Esophagus muscularis mucosa (tissue), 4 donors: Measurements from ENCODE around the gene ASCL2. TPM values are rescaled to one million over a fixed set of nuclear protein-coding genes. Genes with fewer than 3 reads are reported as not detected.

Experiments used
- DNase-seq: peaks from one replicate; pipeline ENCODE4 v3.0.0-alpha.2; 2017; ENCODE audit errors: extremely low spot score
- H3K27ac ChIP-seq, 4 donors: fragments of 200-600 bp; sonication (generic); replicated peaks in 1 of 4; 1 replicate in 3 of 4; 2 replicates in 1 of 4; pipeline ENCODE4 v1.5.1; 2016 to 2019; ENCODE audit warnings: mild to moderate bottlenecking in 1 of 4
- H3K27me3 ChIP-seq, 4 donors: fragments of 200-600 bp; sonication (generic); one replicate each; pipeline versions ENCODE4 v1.5.1 to v1.6.0; 2016 to 2019
- H3K36me3 ChIP-seq, 4 donors: fragments of 200-600 bp; sonication (generic); one replicate each; pipeline ENCODE4 v1.5.1; 2016 to 2019
- H3K4me1 ChIP-seq, 4 donors: fragments of 200-600 bp; sonication (generic); one replicate each; pipeline ENCODE4 v1.5.1; 2016 to 2019
- H3K4me3 ChIP-seq, 4 donors: fragments of 200-600 bp; sonication (generic); 1 replicate in 2 of 4; 2 replicates in 2 of 4; pipeline ENCODE4 v1.5.1; 2016 to 2019; ENCODE audit warnings: mild to moderate bottlenecking in 4 of 4, moderate library complexity in 1 of 4
- H3K9me3 ChIP-seq, 4 donors: fragments of 200-600 bp; sonication (generic); 1 replicate in 3 of 4; 2 replicates in 1 of 4; pipeline ENCODE4 v1.5.1; 2016 to 2019
- EP300 ChIP-seq: sonication (generic); formaldehyde crosslinking; IDR thresholded peaks from one replicate; pipeline ENCODE4 v1.6.1; 2017; ENCODE audit warnings: antibody characterized with exemption
- POLR2A ChIP-seq: fragments of 450-650 bp; IDR thresholded peaks from one replicate; pipeline ENCODE4 v1.6.1; 2017; ENCODE audit warnings: antibody characterized with exemption, moderate library complexity, mild to moderate bottlenecking, low read depth
- POLR2AphosphoS5 ChIP-seq, 2 donors: sonication (generic); formaldehyde crosslinking; IDR thresholded peaks; one replicate each; pipeline ENCODE4 v1.6.1; 2017; ENCODE audit warnings: antibody characterized with exemption in 2 of 2
- WGBS: methylation state at CpG from one replicate; pipeline ENCODE4 v1.1.5; 2018; 5-methylcytosine and 5-hydroxymethylcytosine counted together
- intact Hi-C: fragments of 100-400 bp; cut with DNase I; formaldehyde crosslinking; loops from one replicate; pipeline ENCODE4 v1.15.1; 2023
- total RNA-seq, 4 donors: library from RNA; depleted of rRNA; stranded (reverse); fragments of >200 nt; gene quantifications; one replicate each; pipeline versions ENCODE4 v1.1.0 to v1.2.1, GENCODE V29; 2016
- TF ChIP-seq, protein P1 (sequence below), 3 experiments: fragments of 200-600 bp in 2 of 3; fragments of 450-650 bp in 1 of 3; sonication (generic) in 2 of 3; IDR thresholded peaks; one replicate each; pipeline ENCODE4 v1.5.1; 2017 to 2019; ENCODE audit warnings: antibody characterized with exemption in 3 of 3, mild to moderate bottlenecking in 2 of 3, moderate library complexity in 1 of 3

The ASCL2 gene
- total RNA-seq, 4 donors from 2014 or later: 0.32 to 0.83 (median 0.42) TPM; not detected in 1

DNA sequence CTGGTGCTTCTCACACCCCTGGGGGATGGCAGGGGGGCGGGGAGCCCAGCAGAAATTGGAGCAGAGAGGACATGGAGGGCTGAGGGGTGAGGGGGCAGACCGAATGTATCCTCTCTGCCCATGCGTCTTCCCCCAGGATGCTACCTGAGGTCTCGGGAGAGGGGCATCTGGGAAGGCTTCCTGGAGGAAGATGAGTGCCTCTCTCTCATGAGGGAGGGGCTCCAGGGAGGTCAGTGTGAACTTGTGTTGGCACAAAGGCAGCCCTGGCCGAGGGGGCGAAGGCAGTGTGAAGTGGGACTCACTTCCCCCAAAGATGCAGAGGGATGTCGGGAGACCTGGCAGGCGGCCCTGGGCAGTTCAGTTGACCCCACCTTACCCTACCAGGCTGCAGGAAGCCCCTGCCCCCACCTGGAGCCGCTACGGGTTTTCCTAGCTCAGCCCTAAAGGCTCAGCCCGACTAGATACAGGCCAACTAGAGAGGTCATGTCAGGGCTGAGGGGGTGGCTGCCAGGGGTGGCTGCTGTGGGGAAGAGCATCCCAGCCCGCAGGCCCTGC lies 10.4 kb downstream of the ASCL2 start:
- H3K36me3 ChIP-seq: no peaks in the 10 kb centered on the region
- no peak overlapping the region for H3K27ac ChIP-seq
- TF ChIP-seq, protein P1, sequence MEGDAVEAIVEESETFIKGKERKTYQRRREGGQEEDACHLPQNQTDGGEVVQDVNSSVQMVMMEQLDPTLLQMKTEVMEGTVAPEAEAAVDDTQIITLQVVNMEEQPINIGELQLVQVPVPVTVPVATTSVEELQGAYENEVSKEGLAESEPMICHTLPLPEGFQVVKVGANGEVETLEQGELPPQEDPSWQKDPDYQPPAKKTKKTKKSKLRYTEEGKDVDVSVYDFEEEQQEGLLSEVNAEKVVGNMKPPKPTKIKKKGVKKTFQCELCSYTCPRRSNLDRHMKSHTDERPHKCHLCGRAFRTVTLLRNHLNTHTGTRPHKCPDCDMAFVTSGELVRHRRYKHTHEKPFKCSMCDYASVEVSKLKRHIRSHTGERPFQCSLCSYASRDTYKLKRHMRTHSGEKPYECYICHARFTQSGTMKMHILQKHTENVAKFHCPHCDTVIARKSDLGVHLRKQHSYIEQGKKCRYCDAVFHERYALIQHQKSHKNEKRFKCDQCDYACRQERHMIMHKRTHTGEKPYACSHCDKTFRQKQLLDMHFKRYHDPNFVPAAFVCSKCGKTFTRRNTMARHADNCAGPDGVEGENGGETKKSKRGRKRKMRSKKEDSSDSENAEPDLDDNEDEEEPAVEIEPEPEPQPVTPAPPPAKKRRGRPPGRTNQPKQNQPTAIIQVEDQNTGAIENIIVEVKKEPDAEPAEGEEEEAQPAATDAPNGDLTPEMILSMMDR (IDR thresholded peaks at IDR 0.05): no peak
- no peak for TF ChIP-seq EP300
- TF ChIP-seq POLR2AphosphoS5 (IDR thresholded peaks at IDR 0.05): no peak
- no peak for TF ChIP-seq POLR2A
- intact Hi-C loops: no loop called here
- peak; percentile 70 for DNase-seq
- H3K4me1 ChIP-seq: no peaks in the 10 kb centered on the region
- H3K4me3 ChIP-seq: no peak overlapping the region
- peaks cover 0 to 35% (median 0%) of the 10 kb centered on the region in 4 donors for H3K27me3 ChIP-seq
- WGBS: 83% methylated on average over 8 of the region's 12 CpGs
- H3K9me3 ChIP-seq: peaks cover 0 to 5% (median 0%) of the 10 kb centered on the region in 4 donors

DNA sequence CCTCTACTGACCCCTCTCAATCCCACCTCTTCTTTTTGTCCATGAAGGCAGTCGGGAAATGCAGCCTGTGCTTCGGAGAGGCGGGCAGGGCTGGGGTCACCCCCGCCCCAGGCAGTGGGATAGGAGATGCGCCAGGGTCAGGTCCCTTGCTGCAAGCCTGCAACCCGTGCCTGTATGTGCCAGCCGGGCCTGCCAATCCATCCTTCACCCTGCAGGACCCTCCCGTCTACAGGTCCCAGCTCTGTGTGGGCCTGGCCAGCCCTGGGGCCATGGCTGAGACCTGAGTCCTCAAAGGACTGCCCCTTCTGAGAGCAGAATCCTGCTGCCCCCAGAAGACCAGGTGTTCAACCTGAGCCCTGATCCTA lies 10.9 kb downstream of the ASCL2 start:
- no peak for DNase-seq
- no peak overlapping the region for H3K27ac ChIP-seq
- 80% methylated on average over 3 of the region's 8 CpGs for WGBS
- intact Hi-C loops: no loop called here
- TF ChIP-seq POLR2AphosphoS5 (IDR thresholded peaks at IDR 0.05): no peak
- TF ChIP-seq, protein P1 (IDR thresholded peaks at IDR 0.05): no peak
- no peak for TF ChIP-seq POLR2A
- no peak for TF ChIP-seq EP300
- H3K36me3 ChIP-seq: no peaks in the 10 kb centered on the region
- peaks cover 0 to 8% (median 0%) of the 10 kb centered on the region in 4 donors for H3K9me3 ChIP-seq
- peaks cover 0 to 35% (median 0%) of the 10 kb centered on the region in 4 donors for H3K27me3 ChIP-seq
- H3K4me3 ChIP-seq: no peak overlapping the region
- H3K4me1 ChIP-seq: no peaks in the 10 kb centered on the region

- H3K27me3 ChIP-seq: peaks cover 0 to 35% (median 0%) of the 10 kb centered on the region in 4 donors
- TF ChIP-seq POLR2AphosphoS5 (IDR thresholded peaks at IDR 0.05): no peak
- no peak overlapping the region for H3K27ac ChIP-seq
- no peak overlapping the region for H3K4me3 ChIP-seq
- H3K36me3 ChIP-seq: no peaks in the 10 kb centered on the region
- WGBS: 87% methylated on average over 22 of the region's 29 CpGs
- intact Hi-C loops: no loop called here
- DNase-seq: peak; percentile 91
- peaks cover 0 to 8% (median 5%) of the 10 kb centered on the region in 4 donors for H3K9me3 ChIP-seq
- H3K4me1 ChIP-seq: no peaks in the 10 kb centered on the region
Measured at GRCh38 chr11:2258501-2259465, 11.6 kb downstream of the ASCL2 start.

DNA sequence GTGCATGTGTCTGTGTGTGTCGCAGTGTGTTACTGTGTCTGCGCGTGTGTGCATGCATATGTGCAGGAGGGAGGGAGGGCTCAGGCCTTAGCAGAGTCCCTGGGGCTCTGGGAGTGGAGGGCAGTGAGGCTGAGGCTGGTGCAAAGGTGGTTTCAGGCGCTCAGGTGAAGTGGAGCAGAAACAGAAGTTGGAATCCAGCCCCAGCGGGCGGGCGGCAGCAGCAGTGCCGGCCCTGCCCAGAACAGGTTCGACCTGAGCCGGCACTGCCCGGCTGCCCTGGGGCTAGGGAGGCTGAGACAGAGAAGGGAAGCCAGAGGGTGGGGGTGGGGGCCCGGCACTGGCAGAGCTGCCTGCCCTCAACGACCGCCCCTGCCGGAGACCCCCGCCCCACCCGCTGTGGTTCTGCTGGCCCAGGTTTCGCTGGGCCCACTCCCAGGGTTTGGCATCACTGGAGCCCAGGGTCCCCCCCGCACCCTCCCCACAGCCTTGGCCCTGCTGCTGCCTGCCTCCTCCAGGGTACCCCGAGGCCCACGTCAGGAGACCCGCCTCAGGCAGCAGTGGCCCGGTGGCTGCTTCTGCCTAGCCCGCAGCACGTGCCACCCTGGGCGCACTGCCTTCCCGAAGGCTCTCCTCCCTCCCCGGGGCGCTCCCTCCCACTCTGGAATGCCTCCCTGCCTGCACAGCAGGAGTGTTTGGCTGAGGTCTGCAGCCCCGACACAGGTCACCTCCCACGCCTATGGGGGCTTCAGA lies 13.3 kb downstream of the ASCL2 start:
- Histone ChIP-seq H3K27me3 (peaks cover 0 to 24% (median 0%) of the 10 kb centered on the region in 4 donors), H3K4me1 (no peaks in the 10 kb centered on the region), H3K9me3 (peaks cover 0 to 8% (median 5%) of the 10 kb centered on the region in 4 donors), H3K4me3 (no peak overlapping the region), H3K36me3 (no peaks in the 10 kb centered on the region), H3K27ac (no peak overlapping the region)
- DNase-seq: peak; percentile 55
- intact Hi-C loops: no loop called here
- 91% methylated on average over 22 of the region's 31 CpGs for WGBS
- TF ChIP-seq EP300 (no peak), POLR2AphosphoS5 (IDR thresholded peaks at IDR 0.05) (no peak), POLR2A (no peak)
- TF ChIP-seq, protein P1 (IDR thresholded peaks at IDR 0.05): no peak
